ENCODE data around the gene FCSK. TPM values are rescaled to one million over a fixed set of nuclear protein-coding genes. Genes with fewer than 3 reads are reported as not detected.
A peak's percentile ranks its signal among the peaks of the same experiment; 100 is the strongest.

The FCSK gene
- total and polyA plus RNA-seq, 10 of the 15 experiments (the other 5 are each of a cell fraction or from before 2014, with no cell fraction given): 0.60 to 17.6 (median 7.4) TPM

- TF ChIP-seq NKRF (conservative IDR thresholded peaks at IDR 0.05) (peak; percentile 71), SMARCA5 (IDR thresholded peaks at IDR 0.05) (no peak), HDGF (IDR thresholded peaks at IDR 0.05) (0 out of 2 replicates have a peak, but pooled peaks have one; percentile 52)
Observed at GRCh38 chr16:70432723-70433457, 21.5 kb upstream of the FCSK start (continued).

DNA sequence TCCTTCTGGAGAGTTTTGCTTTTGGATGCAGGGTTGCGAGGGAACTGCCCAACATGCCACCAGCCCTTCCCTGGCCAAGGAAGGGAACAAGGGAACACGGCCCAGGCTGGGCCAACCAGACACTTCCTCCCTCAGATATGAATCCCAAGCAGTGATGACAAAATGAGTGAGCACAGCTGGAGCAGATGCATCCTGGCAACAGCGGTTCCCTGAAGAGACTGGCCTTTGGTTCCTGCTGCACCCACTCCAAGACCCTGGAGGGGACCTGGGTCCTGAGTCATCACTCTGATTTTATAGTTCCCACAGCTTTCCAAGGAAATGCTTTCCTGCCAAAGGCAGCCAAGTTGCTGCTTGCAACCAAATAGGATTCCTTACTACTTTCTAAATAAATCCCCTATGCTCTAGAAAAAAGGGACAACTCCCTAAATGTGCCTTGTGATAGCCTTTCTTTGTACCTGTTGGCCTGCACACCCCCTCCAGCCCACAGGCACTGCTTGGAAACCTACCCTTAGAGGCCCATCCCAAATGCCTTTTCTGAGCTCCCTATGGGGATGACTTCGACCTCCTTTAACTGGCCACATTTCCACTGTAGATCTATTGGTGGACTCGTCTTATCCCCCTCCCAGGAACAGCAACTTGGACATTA lies 20.8 kb upstream of the FCSK start:
- CTCF ChIA-PET: interaction anchor here (0.5 to 2.6 kb wide), 13 partner anchors 17 to 111 kb away, joined by 3 to 10 read pairs (median 5); partner anchors contain the start of gene COG4
- Histone ChIP-seq H3K4me1 (ENCODE audit: control insufficient read depth, insufficient read depth, low read length) (peaks cover 57% of the 10 kb centered on the region), H3K27ac (ENCODE audit: control insufficient read depth, insufficient read depth) (peak overlapping the region; percentile 88), H3K9me3 (replicated peaks; ENCODE audit: control insufficient read depth, insufficient read depth, low read length) (no peaks in the 10 kb centered on the region), H3K4me3 (peak overlapping the region; percentile 70), H3K27me3 (replicated peaks in 1 of 2; ENCODE audit: control insufficient read depth in 2 of 2, insufficient read depth in 2 of 2, low read length in 1 of 2) (no peaks in the 10 kb centered on the region), H4K20me1 (ENCODE audit: control insufficient read depth, insufficient read depth) (no peaks in the 10 kb centered on the region), H3K36me3 (ENCODE audit: control insufficient read depth in 2 of 2, insufficient read depth in 2 of 2, low read length in 1 of 2) (peaks cover 0 to 4% of the 10 kb centered on the region in 2 experiments; a peak in 1 of 4 replicates), H3K9ac (ENCODE audit: control insufficient read depth, insufficient read depth, low read length) (peak overlapping the region; percentile 80), H3K79me2 (ENCODE audit: control insufficient read depth, insufficient read depth, low read length) (peaks cover 85% of the 10 kb centered on the region), H3K4me2 (ENCODE audit: control insufficient read depth, insufficient read depth) (peak overlapping the region; percentile 97), H2AFZ (ENCODE audit: control insufficient read depth, low read depth, low read length) (no peak overlapping the region)
- intact Hi-C loops (cut with micrococcal nuclease; ENCODE audit: unreplicated experiment) (loop anchor here (10.0 kb wide), 1 partner anchor 869 kb away; the partner anchor contains the start of gene NFAT5), in situ Hi-C loops (cut with MboI) (no loop called here)
- DNase-seq (ENCODE audit: low read depth, low spot score) (no peak), FAIRE-seq (no peak), ATAC-seq (no peak)
- RAD21 ChIA-PET (ENCODE audit: unreplicated experiment): interaction anchor here (1.2 to 3.9 kb wide), 11 partner anchors 11 to 91 kb away, joined by 4 to 38 read pairs (median 9); partner anchors contain the start of genes COG4, FCSK and SF3B3
- WGBS (ENCODE audit: insufficient coverage, insufficient replicate concordance, low lambda C conversion rate, missing lambda C conversion rate): 37% methylated on average over 5 of the region's 5 CpGs
- SMC1A ChIA-PET (ENCODE audit: uncharacterized antibody, unreplicated experiment): interaction anchor here (0.8 to 4.0 kb wide), 14 partner anchors 10 to 91 kb away, joined by 3 to 37 read pairs (median 9); partner anchors contain the start of genes COG4, FCSK and SF3B3
- TSS peak; percentile 4 for BruUV-seq (replicated peaks)
- POLR2A ChIA-PET: interaction anchor here (0.6 to 4.9 kb wide), 12 partner anchors 15 to 163 kb away, joined by 3 to 47 read pairs (median 5); partner anchors contain the start of gene FCSK
- TF ChIP-seq RUNX3 (IDR thresholded peaks at IDR 0.05; ENCODE audit: low read length) (no peak), IRF4 (IDR thresholded peaks at IDR 0.05; ENCODE audit: low read depth, low read length) (no peak), REST (IDR thresholded peaks at IDR 0.05; ENCODE audit: low read depth, low read length) (no peak), SPI1 (IDR thresholded peaks at IDR 0.05; ENCODE audit: borderline replicate concordance, insufficient read depth, low read depth, low read length) (peak; percentile 24; the same call in 1 of the 2 replicates), ZBTB33 (IDR thresholded peaks at IDR 0.05) (no peak), BCL11A (IDR thresholded peaks at IDR 0.05; ENCODE audit: low read depth, low read length) (no peak)
